H1 (cell line): ENCODE results near the gene TMEM63C. TPM values are rescaled to one million over a fixed set of nuclear protein-coding genes. Genes with fewer than 3 reads are reported as not detected.

Experiments
- CTCF ChIA-PET: fragments of 300-600 bp; sonication (Branson Sonifier 250); formaldehyde crosslinking; loops from one replicate; lab custom pipeline; 2021; ENCODE audit not compliant: partially characterized antibody; lab: Charles Lee
- POLR2A ChIA-PET: fragments of 300-600 bp; sonication (Branson Sonifier 250); formaldehyde crosslinking; loops from one replicate; lab custom pipeline; 2021; ENCODE audit warnings: inconsistent platforms; ENCODE audit not compliant: partially characterized antibody; lab: Charles Lee
- DNase-seq, 2 experiments: peaks; one replicate each; pipeline versions ENCODE4 v3.0.0 to v3.0.0-alpha.2; 2010 to 2022; ENCODE audit warnings: low spot score in 2 of 2, low read depth in 1 of 2, mixed read lengths in 1 of 2
- FAIRE-seq: peaks from 2 replicates; lab custom pipeline; 2011; peaks lifted over from hg19 to GRCh38; lab: Jason Lieb, UNC
- H2AFZ ChIP-seq: 2 replicates; pipeline ENCODE4 v1.8.1; 2012; ENCODE audit warnings: low read length, inconsistent platforms
- H2AK5ac ChIP-seq: 2 replicates; pipeline ENCODE4 v1.6.1; 2013; ENCODE audit warnings: low read depth, low read length
- H2BK120ac ChIP-seq: replicated peaks from 2 replicates; pipeline ENCODE3; 2013; ENCODE audit warnings: low read depth, low read length, inconsistent platforms
- H2BK12ac ChIP-seq: 2 replicates; pipeline ENCODE4 v1.6.1; 2013; ENCODE audit warnings: low read depth, low read length
- H2BK15ac ChIP-seq: 2 replicates; pipeline ENCODE4 v1.6.1; 2013; ENCODE audit warnings: low read length
- H2BK20ac ChIP-seq: 2 replicates; pipeline ENCODE4 v1.6.1; 2013; ENCODE audit warnings: low read length
- H2BK5ac ChIP-seq: 2 replicates; pipeline ENCODE4 v1.6.1; 2013; ENCODE audit warnings: low read depth, low read length
- H3K14ac ChIP-seq: 2 replicates; pipeline ENCODE4 v1.6.1; 2013; ENCODE audit warnings: inconsistent platforms; ENCODE audit not compliant: insufficient read length
- H3K18ac ChIP-seq: 2 replicates; pipeline ENCODE4 v1.6.1; 2013; ENCODE audit warnings: low read length; ENCODE audit errors: extremely low read depth
- H3K23ac ChIP-seq: 2 replicates; pipeline ENCODE4 v1.6.1; 2013; ENCODE audit warnings: inconsistent platforms; ENCODE audit not compliant: insufficient read length
- H3K23me2 ChIP-seq: 2 replicates; pipeline ENCODE4 v1.6.1; 2013; ENCODE audit warnings: low read depth, low read length
- H3K27ac ChIP-seq: 2 replicates; pipeline ENCODE4 v1.6.1; 2011; ENCODE audit warnings: low read depth, low read length, inconsistent platforms
- H3K27me3 ChIP-seq, 4 experiments: replicated peaks in 1 of 4; 1 replicate in 1 of 4; 2 replicates in 3 of 4; pipeline versions ENCODE4 v1.6.1 to v1.8.1; 2011 to 2013; ENCODE audit warnings: low read length in 3 of 4, mild to moderate bottlenecking in 3 of 4, inconsistent platforms in 2 of 4, mixed read lengths in 2 of 4, moderate library complexity in 1 of 4; ENCODE audit not compliant: control insufficient read depth in 3 of 4, insufficient read depth in 3 of 4; ENCODE audit errors: extremely low read depth in 1 of 4
- H3K36me3 ChIP-seq, 4 experiments: 2 replicates each; pipeline versions ENCODE4 v1.6.1 to v1.8.1; 2011 to 2013; ENCODE audit warnings: mild to moderate bottlenecking in 4 of 4, low read length in 3 of 4, moderate library complexity in 2 of 4, control low read depth in 1 of 4, inconsistent platforms in 1 of 4; ENCODE audit not compliant: insufficient read depth in 4 of 4, control insufficient read depth in 2 of 4
- H3K4ac ChIP-seq: replicated peaks from 2 replicates; pipeline ENCODE3; 2013; ENCODE audit warnings: low read length, low read depth, mixed read lengths, inconsistent platforms; ENCODE audit not compliant: insufficient read length
- H3K4me1 ChIP-seq, 4 experiments: replicated peaks in 1 of 4; 1 replicate in 1 of 4; 2 replicates in 3 of 4; pipeline versions ENCODE4 v1.6.1 to v1.8.1; 2011 to 2013; ENCODE audit warnings: low read length in 3 of 4, inconsistent platforms in 2 of 4, mixed read lengths in 1 of 4; ENCODE audit not compliant: insufficient read depth in 4 of 4, control insufficient read depth in 3 of 4
- H3K4me2 ChIP-seq, 2 experiments: 2 replicates each; pipeline versions ENCODE4 v1.6.1 to v1.8.1; 2011 to 2013; ENCODE audit warnings: low read depth in 2 of 2, low read length in 2 of 2, control low read depth in 1 of 2, inconsistent platforms in 1 of 2, mild to moderate bottlenecking in 1 of 2; ENCODE audit not compliant: insufficient read depth in 1 of 2
- H3K4me3 ChIP-seq, 4 experiments: fragments of 200-600, 300-600 bp in 1 of 4; sonication (generic), shearing (Covaris generic), sonication (Bioruptor Twin) in 1 of 4; 2 replicates each; pipeline versions ENCODE4 v1.5.1 to v1.8.1; 2011 to 2016; ENCODE audit warnings: low read length in 4 of 4, low read depth in 3 of 4, control low read depth in 2 of 4, inconsistent platforms in 2 of 4, mild to moderate bottlenecking in 2 of 4, mixed read lengths in 1 of 4, moderate library complexity in 1 of 4; ENCODE audit not compliant: insufficient read depth in 2 of 4; ENCODE audit errors: extremely low read depth in 1 of 4
- H3K56ac ChIP-seq: replicated peaks from 2 replicates; pipeline ENCODE3; 2013; ENCODE audit warnings: low read depth, mild to moderate bottlenecking, mixed read lengths, low read length, inconsistent platforms; ENCODE audit not compliant: insufficient read length
- H3K79me1 ChIP-seq: 2 replicates; pipeline ENCODE4 v1.6.1; 2013; ENCODE audit warnings: low read depth, low read length, control low read depth
- H3K79me2 ChIP-seq, 2 experiments: 2 replicates each; pipeline versions ENCODE4 v1.6.1 to v1.8.1; 2012 to 2013; ENCODE audit warnings: low read length in 2 of 2, mild to moderate bottlenecking in 2 of 2, inconsistent platforms in 1 of 2; ENCODE audit not compliant: insufficient read depth in 2 of 2, control insufficient read depth in 1 of 2
- H3K9ac ChIP-seq, 4 experiments: replicated peaks in 1 of 4; 1 replicate in 1 of 4; 2 replicates in 3 of 4; pipeline versions ENCODE4 v1.6.1 to v1.8.1; 2011 to 2013; ENCODE audit warnings: low read depth in 3 of 4, low read length in 3 of 4, control low read depth in 2 of 4, mild to moderate bottlenecking in 2 of 4, moderate library complexity in 2 of 4, inconsistent platforms in 1 of 4; ENCODE audit errors: extremely low read depth in 1 of 4
- H3K9me3 ChIP-seq, 2 experiments: 2 replicates each; pipeline versions ENCODE4 v1.6.1 to v1.8.1; 2012 to 2013; ENCODE audit warnings: mild to moderate bottlenecking in 2 of 2, moderate library complexity in 2 of 2, control low read depth in 1 of 2, inconsistent platforms in 1 of 2, low read depth in 1 of 2, low read length in 1 of 2, mixed read lengths in 1 of 2; ENCODE audit not compliant: insufficient read depth in 2 of 2
- H4K20me1 ChIP-seq, 2 experiments: replicated peaks in 1 of 2; 2 replicates each; pipeline versions ENCODE3 to v1.8.1; 2011 to 2013; ENCODE audit warnings: inconsistent platforms in 2 of 2, low read length in 2 of 2, mild to moderate bottlenecking in 1 of 2; ENCODE audit not compliant: insufficient read depth in 2 of 2, control insufficient read depth in 1 of 2
- H4K5ac ChIP-seq: 2 replicates; pipeline ENCODE4 v1.6.1; 2013; ENCODE audit warnings: low read length, low read depth, mixed read lengths, inconsistent platforms; ENCODE audit not compliant: insufficient read length
- H4K8ac ChIP-seq: 2 replicates; pipeline ENCODE4 v1.8.0; 2013; ENCODE audit warnings: mild to moderate bottlenecking, moderate library complexity, low read length, inconsistent platforms; ENCODE audit not compliant: insufficient read depth; ENCODE audit errors: extremely low read depth
- H4K91ac ChIP-seq: replicated peaks from 2 replicates; pipeline ENCODE3; 2013; ENCODE audit warnings: low read length, mixed read lengths, inconsistent platforms; ENCODE audit not compliant: insufficient read length
- BACH1 ChIP-seq: IDR thresholded peaks from 2 replicates; pipeline ENCODE4 v1.6.1; 2012; ENCODE audit warnings: low read length, improper control_type of control experiment
- BRCA1 ChIP-seq: IDR thresholded peaks from 2 replicates; pipeline ENCODE4 v1.6.1; 2012; ENCODE audit warnings: low read depth, low read length, improper control_type of control experiment
- CTBP2 ChIP-seq: IDR thresholded peaks from 2 replicates; pipeline ENCODE4 v1.7.0; 2011; ENCODE audit warnings: borderline replicate concordance, mild to moderate bottlenecking, moderate library complexity, mixed read lengths, low read length; ENCODE audit not compliant: insufficient read depth, insufficient read length
- EGR1 ChIP-seq: IDR thresholded peaks from 2 replicates; pipeline ENCODE4 v1.6.1; 2011; ENCODE audit warnings: low read depth, low read length, borderline replicate concordance
- GABPA ChIP-seq: IDR thresholded peaks from 2 replicates; pipeline ENCODE4 v1.6.1; 2011; ENCODE audit warnings: mild to moderate bottlenecking, low read length, moderate library complexity, borderline replicate concordance; ENCODE audit not compliant: insufficient read depth
- PHF8 ChIP-seq: fragments of 200-600 bp; sonication (generic); conservative IDR thresholded peaks from 2 replicates; pipeline ENCODE4 v1.7.1; 2012; ENCODE audit warnings: low read depth, mild to moderate bottlenecking, inconsistent platforms, low read length, moderate library complexity
- POLR2A ChIP-seq, 2 experiments: IDR thresholded peaks; 1 replicate in 1 of 2; 2 replicates in 1 of 2; pipeline ENCODE4 v1.6.1; 2011; ENCODE audit warnings: low read depth in 2 of 2, low read length in 2 of 2, mild to moderate bottlenecking in 2 of 2; ENCODE audit errors: control extremely low read depth in 1 of 2
- RBBP5 ChIP-seq: IDR thresholded peaks from 2 replicates; pipeline ENCODE4 v1.7.1; 2012; ENCODE audit warnings: low read depth, mild to moderate bottlenecking, inconsistent platforms, low read length, moderate library complexity, borderline replicate concordance
- RXRA ChIP-seq: IDR thresholded peaks from 2 replicates; pipeline ENCODE4 v1.6.1; 2011; ENCODE audit warnings: low read depth, mild to moderate bottlenecking, low read length, moderate library complexity; ENCODE audit not compliant: insufficient read depth
- TAF1 ChIP-seq: IDR thresholded peaks from 2 replicates; pipeline ENCODE4 v1.6.1; 2011; ENCODE audit warnings: mild to moderate bottlenecking, low read depth, low read length
- YY1 ChIP-seq: IDR thresholded peaks from 2 replicates; pipeline ENCODE4 v1.6.1; 2011; ENCODE audit warnings: low read depth, mild to moderate bottlenecking, low read length
- WGBS, 2 experiments: shearing (Covaris generic) in 1 of 2; methylation state at CpG; one replicate each; pipeline versions ENCODE4 v1.1.6 to v1.1.7; 2013 to 2015; ENCODE audit warnings: low lambda C conversion rate in 2 of 2, mixed read lengths in 2 of 2, inconsistent platforms in 1 of 2, low coverage in 1 of 2, missing lambda C conversion rate in 1 of 2; ENCODE audit not compliant: insufficient replicate concordance in 2 of 2, insufficient coverage in 1 of 2, insufficient read length in 1 of 2; ENCODE audit errors: extremely low coverage in 1 of 2, missing lambda C conversion rate in 1 of 2; 5-methylcytosine and 5-hydroxymethylcytosine counted together
- polyA plus RNA-seq, 7 experiments: library from polyadenylated mRNA; depleted of rRNA in 3 of 7; stranded (reverse) in 5 of 7; unstranded in 2 of 7; fragments of >200 nt in 5 of 7; fragments of 200-250 nt in 2 of 7; gene quantifications; 1 replicate in 5 of 7; 2 replicates in 1 of 7; 4 replicates in 1 of 7; pipeline versions ENCODE4 v1.2.1 to v1.2.3, GENCODE V29; 2011 to 2013; ENCODE audit warnings: missing spikeins in 2 of 7, mixed read lengths in 2 of 7
- total RNA-seq: library from RNA; stranded (reverse); fragmentation: NEBNext Ultra II Directional; extraction: Animal tissue kit (Norgen Biotek cat#: 25700); gene quantifications from 2 replicates; pipeline ENCODE4 v1.2.1, GENCODE V29; 2021

Gene TMEM63C
- total and polyA plus RNA-seq, 2 of the 8 experiments (the other 6 are each of a cell fraction or from before 2014, with no cell fraction given) = 3.0 to 7.6 TPM

DNA sequence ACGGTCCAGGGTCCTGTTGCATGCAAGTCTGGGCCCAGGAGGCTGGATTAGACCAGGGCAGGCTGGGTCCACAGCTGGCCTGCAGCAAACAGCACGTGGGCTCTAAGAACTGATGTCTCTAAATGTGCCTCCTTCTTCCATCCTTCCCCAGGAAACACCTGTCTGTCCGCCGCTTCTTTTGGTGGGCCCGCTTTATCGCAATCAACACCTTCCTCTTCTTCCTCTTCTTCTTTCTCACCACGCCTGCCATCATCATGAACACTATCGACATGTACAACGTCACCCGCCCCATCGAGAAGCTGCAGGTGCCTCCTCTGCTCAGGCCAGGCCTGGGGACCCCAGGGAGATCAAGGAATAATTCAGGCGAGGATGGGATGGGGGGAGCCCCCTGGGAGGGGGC is 61.2 kb downstream of the TMEM63C start:
- Histone ChIP-seq H2BK20ac (no peak overlapping the region), H3K4ac (no peak overlapping the region), H2BK15ac (no peak overlapping the region), H4K91ac (no peak overlapping the region), H4K5ac (no peak overlapping the region), H3K9ac (no peak overlapping the region), H2BK120ac (no peak overlapping the region), H2AFZ (no peak overlapping the region), H2BK12ac (no peak overlapping the region), H3K4me3 (no peak overlapping the region), H3K9me3 (no peaks in the 10 kb centered on the region), H3K56ac (no peak overlapping the region), H3K27me3 (no peaks in the 10 kb centered on the region), H3K79me1 (no peaks in the 10 kb centered on the region), H4K8ac (no peak overlapping the region), H3K23ac (no peak overlapping the region), H2AK5ac (no peak overlapping the region), H3K18ac (no peak overlapping the region), H3K79me2 (no peaks in the 10 kb centered on the region), H3K27ac (no peak overlapping the region), H3K14ac (no peak overlapping the region), H3K4me2 (no peak overlapping the region), H4K20me1 (peaks cover 0 to 2% of the 10 kb centered on the region in 2 experiments), H3K23me2 (no peaks in the 10 kb centered on the region), H2BK5ac (no peak overlapping the region), H3K36me3 (no peaks in the 10 kb centered on the region; a peak in 3 of 8 replicates), H3K4me1 (no peaks in the 10 kb centered on the region; a peak in 1 of 7 replicates)
- WGBS, 2 experiments = 90 to 100% methylated on average over 3 to 12 of the region's 12 CpGs
- no peak for TF ChIP-seq PHF8
- TF ChIP-seq TAF1 = no peak
- TF ChIP-seq GABPA = no peak
- no peak for TF ChIP-seq BRCA1
- TF ChIP-seq BACH1 = no peak
- no peak for TF ChIP-seq POLR2A (IDR thresholded peaks at IDR 0.05; ENCODE audit: control extremely low read depth in 1 of 2, low read depth in 2 of 2, low read length in 2 of 2)
- TF ChIP-seq YY1 = no peak
- no peak for TF ChIP-seq RXRA
- no peak for TF ChIP-seq RBBP5
- no peak for TF ChIP-seq EGR1
- no peak for TF ChIP-seq CTBP2
- ChIA-PET CTCF (interaction anchor here (0.8 to 3.0 kb wide), 9 partner anchors 9 to 109 kb away, joined by 3 to 18 read pairs (median 4); no protein-coding TSS in a partner anchor), POLR2A (no interaction called here)
- DNase-seq (no peak), FAIRE-seq (no peak)
